B cell (primary cell): ENCODE measurements around the gene ELAVL3. TPM values are rescaled to one million over a fixed set of nuclear protein-coding genes. Genes with fewer than 3 reads are reported as not detected.

ENCODE experiments used
- ATAC-seq: fragments of 200-7000 bp; cut with Tn5 transposase; one replicate; pipeline ENCODE4 v1.10.0; 2021; ENCODE audit warnings: low read depth, mild to moderate bottlenecking, moderate number of reproducible peaks, moderate library complexity
- CTCF ChIA-PET: fragments of 350-600 bp; sonication (Branson Sonifier 250); formaldehyde crosslinking; loops from one replicate; lab custom pipeline; 2021; ENCODE audit warnings: antibody characterized with exemption, inconsistent platforms; lab: Charles Lee
- POLR2A ChIA-PET: fragments of 350-600 bp; sonication (Branson Sonifier 250); formaldehyde crosslinking; loops from one replicate; lab custom pipeline; 2021; ENCODE audit warnings: antibody characterized with exemption; lab: Charles Lee
- DNase-seq: peaks from one replicate; pipeline ENCODE4 v3.0.0; 2013
- H2AFZ ChIP-seq: 2 replicates; pipeline ENCODE4 v1.6.1; 2012; ENCODE audit warnings: mild to moderate bottlenecking, low read depth, low read length; ENCODE audit not compliant: insufficient read depth, poor library complexity, severe bottlenecking
- H3K27ac ChIP-seq, 2 donors: 1 replicate in 1 of 2; 2 replicates in 1 of 2; pipeline ENCODE4 v1.5.1; 2012 to 2013; ENCODE audit warnings: low read length in 2 of 2, mild to moderate bottlenecking in 2 of 2, moderate library complexity in 1 of 2
- H3K27me3 ChIP-seq, 4 experiments: fragments of 200-600 bp in 1 of 4; sonication (generic) in 1 of 4; replicated peaks in 1 of 4; 1 replicate in 2 of 4; 2 replicates in 2 of 4; pipeline versions ENCODE4 v1.6.1 to v1.7.0; 2013 to 2016; ENCODE audit warnings: low read length in 3 of 4, mild to moderate bottlenecking in 2 of 4, mixed read lengths in 1 of 4, moderate library complexity in 1 of 4; ENCODE audit not compliant: insufficient read depth in 4 of 4, control insufficient read depth in 3 of 4; ENCODE audit errors: control extremely low read depth in 1 of 4
- H3K36me3 ChIP-seq, 2 experiments: replicated peaks in 1 of 2; 1 replicate in 1 of 2; 2 replicates in 1 of 2; pipeline versions ENCODE4 v1.6.1 to v1.7.1; 2013; ENCODE audit warnings: low read length in 1 of 2; ENCODE audit not compliant: insufficient read depth in 2 of 2, control insufficient read depth in 1 of 2; ENCODE audit errors: control extremely low read depth in 1 of 2, extremely low read depth in 1 of 2
- H3K4me1 ChIP-seq, 2 donors: fragments of 200-600 bp in 1 of 2; sonication (generic) in 1 of 2; 1 replicate in 1 of 2; 2 replicates in 1 of 2; pipeline versions ENCODE4 v1.5.1 to v1.6.1; 2013 to 2017; ENCODE audit warnings: low read length in 2 of 2; ENCODE audit not compliant: control insufficient read depth in 2 of 2, insufficient read depth in 2 of 2
- H3K4me2 ChIP-seq: replicated peaks from 2 replicates; pipeline ENCODE3; 2012; ENCODE audit warnings: mild to moderate bottlenecking, low read depth, low read length; ENCODE audit not compliant: poor library complexity, severe bottlenecking
- H3K4me3 ChIP-seq, 5 experiments: fragments of 200-600 bp in 1 of 5; sonication (generic) in 1 of 5; 1 replicate in 3 of 5; 2 replicates in 2 of 5; pipeline versions ENCODE4 v1.5.1 to v1.7.0; 2011 to 2016; ENCODE audit warnings: low read length in 4 of 5, mild to moderate bottlenecking in 4 of 5, low read depth in 2 of 5, control low read depth in 1 of 5, moderate library complexity in 1 of 5; ENCODE audit not compliant: insufficient read depth in 1 of 5; ENCODE audit errors: control extremely low read depth in 1 of 5, extremely low read depth in 1 of 5
- H3K79me2 ChIP-seq: fragments of 200-600 bp; sonication (generic); one replicate; pipeline ENCODE4 v1.6.0; 2016; ENCODE audit warnings: low read length; ENCODE audit not compliant: control insufficient read depth, insufficient read depth
- H3K9ac ChIP-seq: fragments of 200-600 bp; sonication (generic); 2 replicates; pipeline ENCODE4 v1.6.1; 2017; ENCODE audit warnings: mild to moderate bottlenecking, low read length, moderate library complexity
- H3K9me3 ChIP-seq, 3 donors: one replicate each; pipeline versions ENCODE4 v1.6.1 to v1.7.1; 2013; ENCODE audit warnings: low read length in 2 of 3; ENCODE audit not compliant: control insufficient read depth in 2 of 3, insufficient read depth in 1 of 3; ENCODE audit errors: control extremely low read depth in 1 of 3
- H4K20me1 ChIP-seq: 2 replicates; pipeline ENCODE4 v1.6.0; 2012; ENCODE audit warnings: mild to moderate bottlenecking, low read length; ENCODE audit not compliant: insufficient read depth, control insufficient read depth, poor library complexity, severe bottlenecking
- H3K27ac Mint-ChIP-seq: one replicate; pipeline ENCODE4 v1.8.0; 2021; ENCODE audit warnings: mixed read lengths
- H3K27me3 Mint-ChIP-seq: one replicate; pipeline ENCODE4 v1.8.0; 2021; ENCODE audit warnings: mixed read lengths
- H3K4me1 Mint-ChIP-seq: one replicate; pipeline ENCODE4 v1.8.0; 2021; ENCODE audit warnings: mixed read lengths
- H3K4me3 Mint-ChIP-seq: one replicate; pipeline ENCODE4 v1.8.0; 2021; ENCODE audit warnings: mixed read lengths
- H3K9me3 Mint-ChIP-seq: one replicate; pipeline ENCODE4 v1.8.0; 2022; ENCODE audit warnings: mixed read lengths; ENCODE audit not compliant: insufficient read depth
- CTCF ChIP-seq: fragments of 200-600 bp; IDR thresholded peaks from one replicate; pipeline ENCODE4 v1.8.0; 2022; ENCODE audit warnings: antibody characterized with exemption, mild to moderate bottlenecking
- EZH2 ChIP-seq: IDR thresholded peaks from 2 replicates; pipeline ENCODE4 v1.6.1; 2012; ENCODE audit warnings: borderline replicate concordance, low read depth, mild to moderate bottlenecking, moderate library complexity, low read length; ENCODE audit not compliant: insufficient read depth, poor library complexity, severe bottlenecking
- WGBS: methylation state at CpG from one replicate; pipeline ENCODE4 v1.1.5; 2013; ENCODE audit warnings: missing lambda C conversion rate; ENCODE audit not compliant: insufficient coverage; 5-methylcytosine and 5-hydroxymethylcytosine counted together
- intact Hi-C: fragments of 100-400 bp; cut with micrococcal nuclease; formaldehyde crosslinking; loops from one replicate; pipeline ENCODE4 v1.10.0; 2022
- polyA plus RNA-seq: library from polyadenylated mRNA; depleted of rRNA; stranded (reverse); fragments of >200 nt; gene quantifications from 2 replicates; pipeline ENCODE4 v1.2.3, GENCODE V29; 2012
- total RNA-seq, 2 donors: library from RNA; stranded (reverse); fragments of 120-200 nt in 1 of 2; gene quantifications; 1 replicate in 1 of 2; 2 replicates in 1 of 2; pipeline versions ENCODE4 v1.2.3 to v1.2.4, GENCODE V29; 2013 to 2022

The ELAVL3 gene
- total and polyA plus RNA-seq, 2 donors (not counting 1 experiment from before 2014, with no cell fraction given) = 0.01 TPM; not detected in 1

DNA sequence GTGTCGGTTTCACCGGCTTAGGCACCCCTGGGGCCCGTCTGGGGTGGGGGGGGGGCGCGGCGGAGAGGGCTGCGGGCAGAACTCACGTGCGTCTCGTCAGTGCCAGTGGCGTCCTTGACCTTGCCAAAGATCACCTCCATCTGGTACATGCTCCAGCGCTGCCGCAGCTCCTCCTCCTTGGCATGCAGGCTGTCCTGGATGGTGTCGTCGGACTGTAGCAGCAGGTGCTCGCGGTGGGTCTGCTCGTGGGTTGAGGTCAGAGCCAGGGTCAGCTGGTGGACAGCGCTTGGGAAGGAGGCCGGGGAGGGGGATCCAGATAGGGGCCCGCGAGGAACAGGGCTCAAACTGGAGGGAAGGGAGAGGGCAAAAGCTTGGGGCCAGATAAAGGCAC is 57.1 kb downstream of the ELAVL3 start:
- Histone ChIP-seq H3K27ac (no peak overlapping the region), H3K9me3 (peaks cover 0 to 47% (median 0%) of the 10 kb centered on the region in 3 donors), H2AFZ (no peak overlapping the region), H3K79me2 (no peaks in the 10 kb centered on the region), H3K4me2 (peak overlapping the region; percentile 76), H3K27me3 (peaks cover 0 to 43% (median 21%) of the 10 kb centered on the region in 4 experiments), H4K20me1 (no peaks in the 10 kb centered on the region), H3K4me1 (peaks cover 49 to 54% of the 10 kb centered on the region in 2 donors), H3K4me3 (no peak overlapping the region), H3K36me3 (no peaks in the 10 kb centered on the region), H3K9ac (no peak overlapping the region)
- intact Hi-C loops = loop anchor here (5.0 kb wide), 2 partner anchors 159 to 376 kb away; no protein-coding TSS in a partner anchor
- ChIA-PET POLR2A (interaction anchor here (0.6 to 3.0 kb wide), 4 partner anchors 11 to 49 kb away, joined by 3 to 15 read pairs (median 4); partner anchors contain the start of genes ODAD3, PRKCSH and SWSAP1), CTCF (interaction anchor here (0.6 to 5.4 kb wide), 8 partner anchors 11 to 180 kb away, joined by 3 to 41 read pairs (median 4); partner anchors contain the start of genes EPOR, ODAD3, PRKCSH and SWSAP1)
- Mint-ChIP-seq H3K27ac (no peak overlapping the region), H3K27me3 (peaks cover 18% of the 10 kb centered on the region), H3K4me3 (peak overlapping the region; percentile 84), H3K9me3 (no peaks in the 10 kb centered on the region), H3K4me1 (peaks cover 45% of the 10 kb centered on the region)
- WGBS = 14% methylated on average over 21 of the region's 22 CpGs
- DNase-seq = peak; percentile 52
- no peak for ATAC-seq
- TF ChIP-seq EZH2 = no peak
- no peak for TF ChIP-seq CTCF

DNA sequence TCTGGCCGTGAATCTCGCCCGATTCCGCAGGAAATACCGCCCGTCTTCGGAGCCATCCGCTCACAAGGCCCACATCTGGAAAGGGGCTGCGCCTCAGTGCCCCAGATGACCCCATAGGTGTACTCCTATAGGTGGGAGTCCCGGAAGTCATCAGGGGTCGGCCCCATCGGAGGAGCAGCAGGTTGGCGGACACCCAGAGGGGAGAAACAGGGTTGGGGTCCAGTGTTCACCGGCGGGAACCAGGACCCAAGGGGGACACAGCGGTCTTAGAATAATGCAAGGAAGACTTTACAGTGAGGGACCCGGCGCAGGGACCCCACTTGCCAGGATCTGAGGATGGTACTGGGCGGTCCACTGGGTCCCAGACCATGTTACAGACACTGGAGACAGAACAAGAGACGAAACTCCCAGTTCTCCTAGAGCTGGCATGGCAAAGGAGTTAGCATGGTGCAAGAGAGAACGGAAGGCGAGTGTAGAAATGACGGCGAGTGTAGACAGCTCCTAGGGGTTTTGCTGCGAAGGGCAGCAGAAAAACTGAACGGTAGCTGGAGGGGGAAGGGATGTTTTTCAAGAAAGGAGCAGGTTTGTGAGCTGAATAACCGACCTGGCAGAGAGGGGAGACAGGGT is 57.6 kb downstream of the ELAVL3 start:
- intact Hi-C loops = loop anchor here (5.0 kb wide), 2 partner anchors 159 to 376 kb away; no protein-coding TSS in a partner anchor
- peak overlapping the region in 3 of 5 experiments; percentile 40 to 57 (median 49) for H3K4me3 ChIP-seq
- peak overlapping the region; percentile 58 for H3K27ac Mint-ChIP-seq

More for the DNA sequence above, 57.6 kb downstream of the ELAVL3 start:
- peaks cover 0 to 48% (median 24%) of the 10 kb centered on the region in 4 experiments for H3K27me3 ChIP-seq
- peak overlapping the region; percentile 76 for H3K4me2 ChIP-seq
- POLR2A ChIA-PET = interaction anchor here (0.5 to 3.0 kb wide), 7 partner anchors 9 to 86 kb away, joined by 3 to 15 read pairs (median 4); partner anchors contain the start of genes ODAD3, PRKCSH and SWSAP1
- H3K79me2 ChIP-seq = no peaks in the 10 kb centered on the region
- H3K36me3 ChIP-seq = no peaks in the 10 kb centered on the region
- 31% methylated on average over 27 of the region's 27 CpGs for WGBS
- peak overlapping the region; percentile 55 for H2AFZ ChIP-seq
- peaks cover 0 to 47% (median 0%) of the 10 kb centered on the region in 3 donors for H3K9me3 ChIP-seq
- CTCF ChIA-PET = interaction anchor here (0.6 to 5.4 kb wide), 9 partner anchors 12 to 180 kb away, joined by 3 to 41 read pairs (median 4); partner anchors contain the start of genes EPOR, ODAD3, PRKCSH and SWSAP1
- DNase-seq (no peak), ATAC-seq (no peak)
- H3K9ac ChIP-seq = peak overlapping the region; percentile 54
- H3K27me3 Mint-ChIP-seq = peaks cover 18% of the 10 kb centered on the region
- no peak overlapping the region for H3K27ac ChIP-seq
- TF ChIP-seq CTCF (no peak), EZH2 (no peak)
- no peaks in the 10 kb centered on the region for H4K20me1 ChIP-seq
- H3K4me1 ChIP-seq = peaks cover 54 to 59% of the 10 kb centered on the region in 2 donors
- peak overlapping the region; percentile 84 for H3K4me3 Mint-ChIP-seq
- no peaks in the 10 kb centered on the region for H3K9me3 Mint-ChIP-seq
- H3K4me1 Mint-ChIP-seq = peaks cover 50% of the 10 kb centered on the region
